Prostate gland (tissue), 2 donors: ENCODE data around the gene DIS3L2.

Experiments used
- CTCF ChIP-seq, 4 experiments: fragments of 200-600 bp in 2 of 4; fragments of 450-650 bp in 2 of 4; sonication (generic) in 2 of 4; IDR thresholded peaks; 1 replicate in 3 of 4; 2 replicates in 1 of 4; pipeline ENCODE4 v1.5.1; 2016 to 2019; ENCODE audit warnings: antibody characterized with exemption in 4 of 4, mild to moderate bottlenecking in 2 of 4, moderate library complexity in 2 of 4
- POLR2AphosphoS5 ChIP-seq: sonication (generic); formaldehyde crosslinking; IDR thresholded peaks from one replicate; pipeline ENCODE4 v1.6.1; 2017; ENCODE audit warnings: antibody characterized with exemption

- TF ChIP-seq POLR2AphosphoS5 (no peak), CTCF (IDR thresholded peaks at IDR 0.05) (no peak)
Observed at GRCh38 chr2:232038251-232038880, 76.9 kb downstream of the DIS3L2 start.
